ENCODE data around the gene RPL31.

DNA sequence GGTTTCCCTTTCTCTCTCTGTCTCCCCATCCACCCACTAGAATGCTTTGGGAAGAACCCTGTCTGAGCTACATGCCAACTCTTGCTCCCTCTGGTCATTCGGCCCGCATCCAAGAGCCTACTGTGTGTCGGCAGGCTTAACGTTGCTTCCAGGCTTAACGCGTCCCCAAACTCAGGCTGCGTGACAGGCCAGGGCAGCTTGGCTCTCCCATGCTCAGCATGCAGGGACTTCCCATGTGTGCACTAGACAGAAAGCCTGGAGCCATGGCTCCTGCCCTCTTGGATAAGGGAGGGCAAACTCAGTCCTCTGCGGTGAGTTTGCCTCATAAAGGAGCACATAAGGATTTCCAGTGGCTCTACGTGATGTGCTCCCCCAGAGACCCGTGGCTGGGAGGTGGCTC is 43.2 kb downstream of the RPL31 start:
- TF ChIP-seq, protein P1, sequence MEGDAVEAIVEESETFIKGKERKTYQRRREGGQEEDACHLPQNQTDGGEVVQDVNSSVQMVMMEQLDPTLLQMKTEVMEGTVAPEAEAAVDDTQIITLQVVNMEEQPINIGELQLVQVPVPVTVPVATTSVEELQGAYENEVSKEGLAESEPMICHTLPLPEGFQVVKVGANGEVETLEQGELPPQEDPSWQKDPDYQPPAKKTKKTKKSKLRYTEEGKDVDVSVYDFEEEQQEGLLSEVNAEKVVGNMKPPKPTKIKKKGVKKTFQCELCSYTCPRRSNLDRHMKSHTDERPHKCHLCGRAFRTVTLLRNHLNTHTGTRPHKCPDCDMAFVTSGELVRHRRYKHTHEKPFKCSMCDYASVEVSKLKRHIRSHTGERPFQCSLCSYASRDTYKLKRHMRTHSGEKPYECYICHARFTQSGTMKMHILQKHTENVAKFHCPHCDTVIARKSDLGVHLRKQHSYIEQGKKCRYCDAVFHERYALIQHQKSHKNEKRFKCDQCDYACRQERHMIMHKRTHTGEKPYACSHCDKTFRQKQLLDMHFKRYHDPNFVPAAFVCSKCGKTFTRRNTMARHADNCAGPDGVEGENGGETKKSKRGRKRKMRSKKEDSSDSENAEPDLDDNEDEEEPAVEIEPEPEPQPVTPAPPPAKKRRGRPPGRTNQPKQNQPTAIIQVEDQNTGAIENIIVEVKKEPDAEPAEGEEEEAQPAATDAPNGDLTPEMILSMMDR (IDR thresholded peaks at IDR 0.05; ENCODE audit: low read length) = no peak
- TF ChIP-seq EZH2 (optimal IDR thresholded peaks at IDR 0.05; ENCODE audit: low read depth, low read length) = no peak

All from MM.1S (cell line).